ENCODE measurements around the gene NOTCH4.

The NOTCH4 gene

GRCh38 chr6:32167154-32167760 lies 56.6 kb downstream of the NOTCH4 start:
- no peak for DNase-seq (ENCODE audit: low read depth in 2 of 2, low spot score in 1 of 2)

GRCh38 chr6:32166411-32167061 lies 57.3 kb downstream of the NOTCH4 start:
- no peak for DNase-seq (ENCODE audit: low read depth in 2 of 2, low spot score in 1 of 2)

GRCh38 chr6:32164295-32164694 lies 59.6 kb downstream of the NOTCH4 start, which contains the start of gene EGFL8:
Gene EGFL8 (plus strand): TSS chr6:32164595. CDS start chr6:32166166, 1,571 bp downstream.
- no peak for DNase-seq (ENCODE audit: low read depth in 2 of 2, low spot score in 1 of 2)

- no peak for DNase-seq (ENCODE audit: low read depth in 2 of 2, low spot score in 1 of 2)
These were observed 60.2 kb downstream of the NOTCH4 start for GRCh38 chr6:32163559-32164258.

GRCh38 chr6:32158052-32158451 lies 65.8 kb downstream of the NOTCH4 start:
- no peak for DNase-seq (ENCODE audit: low read depth in 2 of 2, low spot score in 1 of 2)

GRCh38 chr6:32156891-32157290 lies 67.0 kb downstream of the NOTCH4 start:
- no peak for DNase-seq (ENCODE audit: low read depth in 2 of 2, low spot score in 1 of 2)

GRCh38 chr6:32154514-32155161 lies 69.2 kb downstream of the NOTCH4 start:
- peak in 1 of 2 donors; percentile 19 for DNase-seq (ENCODE audit: low read depth in 2 of 2, low spot score in 1 of 2)

- DNase-seq (ENCODE audit: low read depth in 2 of 2, low spot score in 1 of 2): peak in 1 of 2 donors; percentile 58
These were observed 70.0 kb downstream of the NOTCH4 start, which contains the start of gene PPT2 for GRCh38 chr6:32153564-32154513. Gene PPT2 (plus strand): TSS chr6:32154141. CDS start chr6:32154595, 454 bp downstream.

GRCh38 chr6:32152769-32153563 lies 70.9 kb downstream of the NOTCH4 start:
- no peak for DNase-seq (ENCODE audit: low read depth in 2 of 2, low spot score in 1 of 2)

- DNase-seq (ENCODE audit: low read depth in 2 of 2, low spot score in 1 of 2): no peak
These were observed 71.8 kb downstream of the NOTCH4 start, which contains the start of gene PRRT1 for GRCh38 chr6:32151863-32152768. Gene PRRT1 (minus strand): TSS chr6:32151939. CDS start chr6:32151827, 112 bp downstream.

- no peak for DNase-seq (ENCODE audit: low read depth in 2 of 2, low spot score in 1 of 2)
These were observed 72.5 kb downstream of the NOTCH4 start for GRCh38 chr6:32151181-32151862.

- no peak for DNase-seq (ENCODE audit: low read depth in 2 of 2, low spot score in 1 of 2)
These were observed 73.7 kb downstream of the NOTCH4 start for GRCh38 chr6:32149932-32150870.

GRCh38 chr6:32149092-32149755 lies 74.6 kb downstream of the NOTCH4 start:
- no peak for DNase-seq (ENCODE audit: low read depth in 2 of 2, low spot score in 1 of 2)

- DNase-seq (ENCODE audit: low read depth in 2 of 2, low spot score in 1 of 2): peak; percentile 25 to 30
These were observed 75.4 kb downstream of the NOTCH4 start for GRCh38 chr6:32148289-32149091.

GRCh38 chr6:32147401-32148132 lies 76.3 kb downstream of the NOTCH4 start:
- DNase-seq (ENCODE audit: low read depth in 2 of 2, low spot score in 1 of 2): no peak

Measured in stimulated activated CD8-positive, alpha-beta memory T cell treated with anti-CD3 and anti-CD28 coated beads, Interleukin-4, amount 100 ng/mL, for 4 hours (primary cell).